ENCODE data around the gene NANOG.
"Not testable (repeated sequence)": the region's sequence is repeated elsewhere in the genome, so short reads cannot be mapped to it uniquely, and the experiment has no call there.

NANOG gene

DNA sequence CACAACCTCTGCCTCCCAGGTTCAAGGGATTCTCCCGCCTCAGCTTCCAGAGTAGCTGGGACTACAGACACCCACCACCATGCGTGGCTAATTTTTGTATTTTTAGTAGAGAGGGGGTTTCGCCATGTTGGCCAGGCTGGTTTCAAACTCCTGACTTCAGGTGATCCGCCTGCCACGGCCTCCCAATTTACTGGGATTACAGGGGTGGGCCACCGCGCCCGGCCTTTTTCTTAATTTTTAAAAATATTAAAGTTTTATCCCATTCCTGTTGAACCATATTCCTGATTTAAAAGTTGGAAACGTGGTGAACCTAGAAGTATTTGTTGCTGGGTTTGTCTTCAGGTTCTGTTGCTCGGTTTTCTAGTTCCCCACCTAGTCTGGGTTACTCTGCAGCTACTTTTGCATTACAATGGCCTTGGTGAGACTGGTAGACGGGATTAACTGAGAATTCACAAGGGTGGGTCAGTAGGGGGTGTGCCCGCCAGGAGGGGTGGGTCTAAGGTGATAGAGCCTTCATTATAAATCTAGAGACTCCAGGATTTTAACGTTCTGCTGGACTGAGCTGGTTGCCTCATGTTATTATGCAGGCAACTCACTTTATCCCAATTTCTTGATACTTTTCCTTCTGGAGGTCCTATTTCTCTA is at the start of gene NANOG:
Gene NANOG (plus strand): TSS at position 519 of the 645 bp plus-strand sequence. CDS start 213 bp downstream, outside the sequence.
- DNase-seq (ENCODE audit: low read depth): not testable (repeated sequence)

- DNase-seq (ENCODE audit: low read depth): no peak
Observed at GRCh38 chr12:7747246-7747645, 42.0 kb upstream of the NANOG start, which contains the start of gene CLEC4C. CLEC4C (minus strand) TSS chr12:7747375; CDS start chr12:7747348, 27 bp downstream.

- DNase-seq (ENCODE audit: low read depth): no peak
Observed at GRCh38 chr12:7748852-7749251, 40.4 kb upstream of the NANOG start.

GRCh38 chr12:7749442-7749841 is 39.8 kb upstream of the NANOG start:
- DNase-seq (ENCODE audit: low read depth): no peak

- DNase-seq (ENCODE audit: low read depth): no peak
Observed at GRCh38 chr12:7750350-7750749, 38.9 kb upstream of the NANOG start.

DNA sequence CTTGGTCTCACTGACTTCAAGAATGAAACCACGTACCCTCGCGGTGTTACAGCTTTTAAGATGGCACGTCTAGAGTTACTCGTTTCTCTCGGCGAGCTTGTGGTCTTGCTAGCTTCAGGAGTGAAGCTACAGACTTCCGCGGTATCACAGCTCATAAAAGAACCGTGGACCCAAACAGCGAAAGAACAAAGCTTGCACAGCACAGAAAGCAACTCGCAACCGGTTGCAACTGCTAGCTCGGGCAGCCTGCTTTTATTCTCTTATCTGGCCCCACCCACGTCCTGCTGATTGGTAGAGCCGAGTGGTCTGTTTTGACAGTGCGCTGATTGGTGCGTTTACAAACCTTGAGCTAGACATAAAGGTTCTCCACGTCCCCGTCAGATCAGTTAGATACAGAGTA is 37.8 kb upstream of the NANOG start:
- no peak for DNase-seq (ENCODE audit: low read depth)

- not testable (repeated sequence) for DNase-seq (ENCODE audit: low read depth)
Observed at GRCh38 chr12:7751941-7752922, 37.0 kb upstream of the NANOG start.

GRCh38 chr12:7755668-7756067 is 33.5 kb upstream of the NANOG start:
- not testable (repeated sequence) for DNase-seq (ENCODE audit: low read depth)

GRCh38 chr12:7756993-7757392 is 32.2 kb upstream of the NANOG start:
- DNase-seq (ENCODE audit: low read depth): no peak

DNA sequence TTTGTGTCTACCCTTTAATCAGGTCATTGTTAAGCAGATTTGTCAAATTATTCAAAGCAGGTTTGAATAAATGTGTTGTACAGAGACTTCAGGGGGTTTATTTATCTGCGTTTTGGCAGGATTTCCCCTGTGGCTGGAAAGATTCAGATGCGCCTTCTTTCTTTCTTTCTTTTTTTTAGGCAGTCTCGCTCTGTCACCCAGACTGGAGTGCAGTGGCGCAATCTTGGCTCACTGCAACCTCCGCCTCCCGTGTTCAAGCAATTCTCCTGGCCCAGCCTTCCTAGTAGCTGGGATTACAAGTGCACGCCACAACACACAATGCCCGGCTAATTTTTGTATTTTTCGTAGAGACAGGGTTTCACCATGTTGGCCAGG is 30.4 kb upstream of the NANOG start:
- no peak for DNase-seq (ENCODE audit: low read depth)

GRCh38 chr12:7769999-7770398 is 19.2 kb upstream of the NANOG start:
- no peak for DNase-seq (ENCODE audit: low read depth)

DNA sequence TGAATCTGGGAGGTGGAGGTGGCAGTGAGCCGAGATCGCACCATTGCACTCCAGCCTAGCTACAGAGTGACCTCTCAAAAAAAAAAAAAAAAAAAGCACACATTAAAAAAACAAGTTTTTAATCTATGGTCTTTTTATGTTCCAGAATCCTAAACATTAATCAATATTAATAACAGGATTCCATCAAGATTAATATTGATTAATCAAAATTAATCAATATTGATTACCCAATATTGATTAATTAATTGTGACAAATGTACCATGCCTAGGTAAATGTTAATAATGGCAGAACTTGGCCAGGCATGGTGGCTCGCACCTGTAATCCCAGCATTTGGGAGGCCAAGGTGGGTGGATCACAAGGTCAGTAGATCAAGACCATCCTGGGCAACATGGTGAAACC is 7.9 kb upstream of the NANOG start:
- DNase-seq (ENCODE audit: low read depth): no peak

DNA sequence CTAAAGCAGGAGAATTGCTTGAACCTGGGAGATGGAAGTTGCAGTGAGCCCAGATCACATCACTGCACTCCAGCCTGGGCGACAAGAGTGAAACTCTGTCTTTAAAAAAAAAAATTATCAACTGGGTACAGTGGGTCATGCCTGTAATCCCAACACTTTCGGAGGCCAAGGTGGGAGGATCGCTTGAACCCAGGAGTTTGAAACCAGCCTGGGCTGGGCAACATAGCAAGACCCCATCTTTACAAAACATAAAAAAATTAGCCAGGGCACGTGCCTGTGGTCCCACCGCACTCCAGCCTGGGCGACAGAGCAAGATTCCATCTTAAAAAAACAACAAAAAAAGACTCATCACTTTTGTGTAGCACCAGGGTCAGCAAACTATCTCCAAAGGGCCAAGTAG is 7.1 kb upstream of the NANOG start:
- no peak for DNase-seq (ENCODE audit: low read depth)

GRCh38 chr12:7783433-7783832 is 5.8 kb upstream of the NANOG start:
- not testable (repeated sequence) for DNase-seq (ENCODE audit: low read depth)

- no peak for DNase-seq (ENCODE audit: low read depth)
Observed at GRCh38 chr12:7784701-7785100, 4.5 kb upstream of the NANOG start.

DNA sequence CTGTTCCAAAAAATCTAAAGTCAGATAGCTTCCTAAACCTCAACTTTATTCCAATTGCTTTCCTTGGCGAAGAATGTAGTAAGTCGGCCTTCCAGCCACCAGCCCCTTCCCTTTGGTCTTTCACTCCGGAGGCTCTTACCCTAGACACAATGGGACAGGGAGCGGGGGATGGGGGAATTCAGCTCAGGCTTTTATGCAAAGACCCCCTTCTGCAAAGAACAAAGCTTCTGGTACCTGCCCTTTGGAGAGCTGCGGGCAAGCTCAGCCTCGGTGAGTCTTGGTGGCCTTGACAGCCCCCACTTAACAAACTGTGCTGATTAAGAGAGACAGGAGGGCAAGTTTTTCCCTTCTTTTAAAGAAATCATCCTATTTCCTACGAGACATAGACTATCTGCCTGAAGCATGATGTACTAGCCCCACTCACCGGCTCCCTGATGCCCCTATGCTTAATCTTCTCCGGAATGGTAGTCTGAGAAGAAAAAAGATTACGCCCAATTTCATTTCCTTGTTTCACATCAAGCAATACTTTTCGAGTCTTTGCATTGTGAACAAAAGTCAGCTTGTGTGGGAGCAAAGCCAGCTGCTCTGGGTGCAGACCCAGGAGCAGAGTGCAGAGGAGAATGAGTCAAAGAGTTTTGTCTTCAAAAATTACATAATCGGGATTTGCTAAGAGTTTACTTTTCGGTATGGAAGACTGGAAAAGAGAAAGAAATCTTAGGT is 1.5 kb upstream of the NANOG start:
- no peak for DNase-seq (ENCODE audit: low read depth)

DNA sequence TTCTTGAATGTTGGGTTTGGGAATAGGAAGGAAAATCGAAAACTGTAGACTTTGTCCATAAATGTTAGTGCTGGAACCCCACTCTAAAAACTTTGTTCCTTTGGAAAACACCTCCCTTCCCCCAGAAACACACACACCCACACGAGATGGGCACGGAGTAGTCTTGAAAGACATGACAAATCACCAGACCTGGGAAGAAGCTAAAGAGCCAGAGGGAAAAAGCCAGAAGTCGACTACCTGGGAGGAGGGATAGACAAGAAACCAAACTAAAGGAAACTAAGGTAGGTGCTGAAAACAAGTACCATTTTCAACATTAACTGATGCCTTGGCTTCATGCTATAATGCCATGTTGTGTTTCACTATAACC is 925 bp upstream of the NANOG start:
- no peak for DNase-seq (ENCODE audit: low read depth)

- no peak for DNase-seq (ENCODE audit: low read depth)
Observed at GRCh38 chr12:7793211-7793610, 4.0 kb downstream of the NANOG start.

GRCh38 chr12:7797269-7797668 is 8.1 kb downstream of the NANOG start:
- not testable (repeated sequence) for DNase-seq (ENCODE audit: low read depth)

- peak; percentile 11 for DNase-seq (ENCODE audit: low read depth)
Observed at GRCh38 chr12:7797698-7798398, 8.6 kb downstream of the NANOG start.

DNA sequence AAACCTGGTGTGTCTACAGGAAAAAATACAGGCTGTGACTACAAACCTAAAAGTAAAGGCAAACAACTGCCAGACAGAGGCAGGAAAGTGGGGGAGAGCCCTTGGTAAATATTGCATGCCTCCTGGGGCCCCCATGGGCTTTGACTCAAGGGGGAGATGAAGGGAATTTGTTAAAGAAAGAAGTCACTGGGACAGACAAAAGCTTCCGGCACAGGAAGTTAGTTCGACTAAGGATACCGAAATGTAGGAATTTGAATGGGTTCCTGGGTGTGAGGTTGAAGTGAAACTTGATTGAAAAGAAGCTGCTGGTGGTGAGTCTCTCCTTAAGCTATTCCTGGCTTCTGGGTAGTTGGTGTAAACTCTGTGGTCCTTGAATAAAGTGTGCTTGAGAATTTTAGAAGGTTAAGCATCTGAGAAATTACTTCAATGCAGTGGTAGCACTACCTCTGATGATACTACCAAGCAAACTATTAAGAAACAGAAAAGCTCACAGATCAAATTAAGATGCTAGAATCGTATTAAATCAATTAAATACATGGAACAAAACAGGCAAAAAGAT is 9.6 kb downstream of the NANOG start:
- not testable (repeated sequence) for DNase-seq (ENCODE audit: low read depth)

GRCh38 chr12:7801460-7801859 is 12.3 kb downstream of the NANOG start:
- DNase-seq (ENCODE audit: low read depth): no peak

All from non-pigmented ciliary epithelial cell (primary cell).